Astrocyte of the cerebellum (primary cell): ENCODE data around the gene ALDH1A1.

ENCODE experiments used
- DNase-seq: peaks from one replicate; pipeline ENCODE4 v3.0.0-alpha.2; 2011; ENCODE audit warnings: low read depth
- H3K4me3 ChIP-seq: 2 replicates; pipeline ENCODE4 v1.5.1; 2011; ENCODE audit warnings: mild to moderate bottlenecking, low read depth, low read length, moderate library complexity
- in situ Hi-C: cut with HindIII; loops from 2 replicates; pipeline ENCODE4 v1.10.0; 2017; ENCODE audit warnings: low sequenced_read_pairs
- TF ChIP-seq, protein P1 (sequence below): IDR thresholded peaks from 2 replicates; pipeline ENCODE4 v1.5.1; 2012; ENCODE audit warnings: low read length, low read depth, moderate library complexity, mild to moderate bottlenecking; ENCODE audit errors: missing control alignments

The ALDH1A1 gene

DNA sequence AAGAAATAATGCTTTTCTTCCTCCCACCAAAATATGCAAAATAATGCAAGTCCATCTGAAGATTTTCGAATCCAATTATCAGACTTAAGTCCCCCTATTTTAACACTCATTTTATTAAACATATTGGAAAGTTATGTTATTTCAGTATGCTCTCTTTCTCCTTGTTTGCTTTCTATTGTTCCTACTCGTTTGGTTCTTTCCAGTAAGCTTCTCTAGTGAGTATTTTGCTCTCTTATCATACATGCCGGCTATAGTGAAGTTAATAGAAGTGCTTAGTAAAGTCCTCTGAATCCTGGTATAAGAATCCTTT lies 517 bp downstream of the ALDH1A1 start:
- in situ Hi-C loops = loop anchor here (5.0 kb wide), 1 partner anchor 45 kb away; no protein-coding TSS in a partner anchor
- TF ChIP-seq, protein P1, sequence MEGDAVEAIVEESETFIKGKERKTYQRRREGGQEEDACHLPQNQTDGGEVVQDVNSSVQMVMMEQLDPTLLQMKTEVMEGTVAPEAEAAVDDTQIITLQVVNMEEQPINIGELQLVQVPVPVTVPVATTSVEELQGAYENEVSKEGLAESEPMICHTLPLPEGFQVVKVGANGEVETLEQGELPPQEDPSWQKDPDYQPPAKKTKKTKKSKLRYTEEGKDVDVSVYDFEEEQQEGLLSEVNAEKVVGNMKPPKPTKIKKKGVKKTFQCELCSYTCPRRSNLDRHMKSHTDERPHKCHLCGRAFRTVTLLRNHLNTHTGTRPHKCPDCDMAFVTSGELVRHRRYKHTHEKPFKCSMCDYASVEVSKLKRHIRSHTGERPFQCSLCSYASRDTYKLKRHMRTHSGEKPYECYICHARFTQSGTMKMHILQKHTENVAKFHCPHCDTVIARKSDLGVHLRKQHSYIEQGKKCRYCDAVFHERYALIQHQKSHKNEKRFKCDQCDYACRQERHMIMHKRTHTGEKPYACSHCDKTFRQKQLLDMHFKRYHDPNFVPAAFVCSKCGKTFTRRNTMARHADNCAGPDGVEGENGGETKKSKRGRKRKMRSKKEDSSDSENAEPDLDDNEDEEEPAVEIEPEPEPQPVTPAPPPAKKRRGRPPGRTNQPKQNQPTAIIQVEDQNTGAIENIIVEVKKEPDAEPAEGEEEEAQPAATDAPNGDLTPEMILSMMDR = no peak
- no peak overlapping the region for H3K4me3 ChIP-seq
- DNase-seq = no peak

GRCh38 chr9:72951520-72952380 lies 1.1 kb downstream of the ALDH1A1 start:
- TF ChIP-seq, protein P1 = no peak
- DNase-seq = no peak
- no peak overlapping the region for H3K4me3 ChIP-seq
- in situ Hi-C loops = loop anchor here (5.0 kb wide), 1 partner anchor 46 kb away; no protein-coding TSS in a partner anchor

- in situ Hi-C loops = loop anchor here (5.0 kb wide), 1 partner anchor 46 kb away; no protein-coding TSS in a partner anchor
- DNase-seq = no peak
- TF ChIP-seq, protein P1 = no peak
- H3K4me3 ChIP-seq = no peak overlapping the region
These were observed 1.9 kb downstream of the ALDH1A1 start for GRCh38 chr9:72950875-72951442.

- TF ChIP-seq, protein P1 = no peak
- in situ Hi-C loops = loop anchor here (5.0 kb wide), 1 partner anchor 47 kb away; no protein-coding TSS in a partner anchor
- no peak for DNase-seq
- no peak overlapping the region for H3K4me3 ChIP-seq
These were observed 2.9 kb downstream of the ALDH1A1 start for GRCh38 chr9:72949918-72950325.

- DNase-seq = no peak
- H3K4me3 ChIP-seq = no peak overlapping the region
These were observed 3.6 kb downstream of the ALDH1A1 start for GRCh38 chr9:72949244-72949582.

DNA sequence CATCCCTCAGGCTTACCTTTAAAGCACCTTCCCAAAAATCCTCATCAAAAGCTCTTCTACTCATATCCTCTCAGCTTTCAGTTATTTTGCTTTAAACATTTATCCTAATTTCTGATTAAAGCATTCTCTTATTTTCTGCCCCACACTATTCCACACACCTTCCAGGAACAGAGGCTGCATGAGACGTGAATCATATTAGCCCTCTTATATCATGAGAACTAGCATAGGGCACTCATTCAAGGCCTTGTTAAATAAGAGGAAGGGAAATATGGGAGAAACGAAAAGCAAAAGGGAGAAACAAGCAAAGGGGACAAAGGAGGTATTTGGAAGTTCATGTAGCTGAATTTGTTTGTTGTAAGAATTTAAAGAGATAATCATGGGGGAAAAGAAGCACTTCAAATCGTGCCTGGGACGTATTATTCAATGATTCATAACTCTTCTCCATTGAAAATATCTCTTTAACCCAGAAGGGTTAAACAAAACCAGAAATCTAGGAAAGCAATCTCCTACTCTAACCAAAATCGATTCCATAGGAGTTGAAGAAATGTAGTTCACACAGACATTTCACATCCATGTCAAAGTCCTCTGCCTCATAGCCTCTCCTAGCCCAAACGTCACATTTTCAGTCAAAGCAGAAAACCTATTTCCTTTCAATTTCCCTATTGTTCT lies 4.1 kb downstream of the ALDH1A1 start:
- in situ Hi-C loops = no loop called here
- H3K4me3 ChIP-seq = no peak overlapping the region
- TF ChIP-seq, protein P1 = no peak
- DNase-seq = no peak

More at GRCh38 chr9:72949244-72949582, 3.6 kb downstream of the ALDH1A1 start:
- TF ChIP-seq, protein P1 = no peak
- in situ Hi-C loops = no loop called here
